Keratinocyte (primary cell): ENCODE measurements around the gene THTPA. TPM values are rescaled to one million over a fixed set of nuclear protein-coding genes. Genes with fewer than 3 reads are reported as not detected.

Experiments used
- DNase-seq: peaks from one replicate; pipeline ENCODE4 v3.0.0-alpha.2; 2011; ENCODE audit warnings: low read depth, missing footprints, low spot score
- FAIRE-seq: peaks from 2 replicates; lab custom pipeline; 2011; peaks lifted over from hg19 to GRCh38; lab: Jason Lieb, UNC
- H2AFZ ChIP-seq: 2 replicates; pipeline ENCODE4 v1.6.0; 2012; ENCODE audit warnings: low read length, control low read depth, inconsistent platforms; ENCODE audit not compliant: control insufficient read depth
- H3K27ac ChIP-seq: 2 replicates; pipeline ENCODE4 v1.5.1; 2011; ENCODE audit warnings: low read length; ENCODE audit not compliant: control insufficient read depth, insufficient read depth
- H3K27me3 ChIP-seq: 3 replicates; pipeline ENCODE4 v1.6.0; 2011; ENCODE audit warnings: low read length; ENCODE audit not compliant: control insufficient read depth, insufficient read depth; ENCODE audit errors: extremely low read depth
- H3K36me3 ChIP-seq, 2 experiments: 2 replicates in 1 of 2; 3 replicates in 1 of 2; pipeline ENCODE4 v1.5.1; 2011; ENCODE audit warnings: low read length in 2 of 2, mild to moderate bottlenecking in 1 of 2; ENCODE audit not compliant: control insufficient read depth in 2 of 2, insufficient read depth in 2 of 2; ENCODE audit errors: extremely low read depth in 1 of 2
- H3K4me1 ChIP-seq: 3 replicates; pipeline ENCODE4 v1.5.1; 2011; ENCODE audit warnings: low read length; ENCODE audit not compliant: control insufficient read depth, insufficient read depth; ENCODE audit errors: extremely low read depth
- H3K4me2 ChIP-seq: 3 replicates; pipeline ENCODE4 v1.6.0; 2011; ENCODE audit warnings: low read depth, low read length; ENCODE audit not compliant: control insufficient read depth, insufficient read depth; ENCODE audit errors: extremely low read depth
- H3K4me3 ChIP-seq, 3 experiments: fragments of 200-600 bp in 1 of 3; sonication (generic) in 1 of 3; 2 replicates in 2 of 3; 3 replicates in 1 of 3; pipeline ENCODE4 v1.5.1; 2011 to 2016; ENCODE audit warnings: low read length in 3 of 3, mild to moderate bottlenecking in 3 of 3, control low read depth in 2 of 3, inconsistent platforms in 1 of 3, low read depth in 1 of 3, mixed read lengths in 1 of 3, mixed run types in 1 of 3, moderate library complexity in 1 of 3; ENCODE audit not compliant: control insufficient read depth in 2 of 3, insufficient read depth in 2 of 3; ENCODE audit errors: extremely low read depth in 1 of 3
- H3K79me2 ChIP-seq: 2 replicates; pipeline ENCODE4 v1.6.0; 2012; ENCODE audit warnings: low read length; ENCODE audit not compliant: control insufficient read depth, insufficient read depth
- H3K9ac ChIP-seq: 3 replicates; pipeline ENCODE4 v1.6.0; 2011; ENCODE audit warnings: low read length; ENCODE audit not compliant: control insufficient read depth, insufficient read depth; ENCODE audit errors: extremely low read depth
- H3K9me1 ChIP-seq: 3 replicates; pipeline ENCODE4 v1.6.0; 2011; ENCODE audit warnings: low read length; ENCODE audit not compliant: control insufficient read depth, insufficient read depth; ENCODE audit errors: extremely low read depth
- H3K9me3 ChIP-seq: 2 replicates; pipeline ENCODE4 v1.5.1; 2012; ENCODE audit warnings: low read depth, low read length; ENCODE audit not compliant: control insufficient read depth
- H4K20me1 ChIP-seq: 3 replicates; pipeline ENCODE4 v1.6.0; 2011; ENCODE audit warnings: low read length; ENCODE audit not compliant: control insufficient read depth, insufficient read depth; ENCODE audit errors: extremely low read depth
- EZH2 ChIP-seq: IDR thresholded peaks from one replicate; pipeline ENCODE4 v1.6.1; 2012; ENCODE audit warnings: inconsistent platforms, mild to moderate bottlenecking, low read length, moderate library complexity
- dilution Hi-C: fragments of 300-500 bp; cut with MboI; formaldehyde crosslinking; loops from one replicate; pipeline ENCODE4 v1.7.0; 2020; ENCODE audit warnings: low sequenced_read_pairs; ENCODE audit not compliant: extremely low pct_ligation_motif_present
- polyA plus RNA-seq, 5 experiments: library from polyadenylated mRNA; depleted of rRNA in 3 of 5; stranded (reverse) in 3 of 5; stranded (forward) in 1 of 5; unstranded in 1 of 5; fragments of >200 nt; gene quantifications; 1 replicate in 1 of 5; 2 replicates in 3 of 5; 3 replicates in 1 of 5; pipeline versions ENCODE4 v1.2.1 to v1.2.3, GENCODE V29; 2011 to 2012; ENCODE audit warnings: missing spikeins in 2 of 5, low read depth in 1 of 5, low replicate concordance in 1 of 5
- TF ChIP-seq, protein P1 (sequence below), 3 experiments: IDR thresholded peaks in 1 of 3; conservative IDR thresholded peaks in 1 of 3; optimal IDR thresholded peaks in 1 of 3; 2 replicates in 2 of 3; 3 replicates in 1 of 3; pipeline versions ENCODE3 to v1.5.1; 2011; ENCODE audit warnings: low read length in 3 of 3, mild to moderate bottlenecking in 3 of 3, moderate library complexity in 2 of 3, control low read depth in 1 of 3, inconsistent platforms in 1 of 3; ENCODE audit not compliant: insufficient read depth in 2 of 3; ENCODE audit errors: extremely low read depth in 1 of 3

The THTPA gene
- polyA plus RNA-seq, 1 donor (not counting 4 experiments of a cell fraction or from before 2014, with no cell fraction given) = 3.2 TPM

DNA sequence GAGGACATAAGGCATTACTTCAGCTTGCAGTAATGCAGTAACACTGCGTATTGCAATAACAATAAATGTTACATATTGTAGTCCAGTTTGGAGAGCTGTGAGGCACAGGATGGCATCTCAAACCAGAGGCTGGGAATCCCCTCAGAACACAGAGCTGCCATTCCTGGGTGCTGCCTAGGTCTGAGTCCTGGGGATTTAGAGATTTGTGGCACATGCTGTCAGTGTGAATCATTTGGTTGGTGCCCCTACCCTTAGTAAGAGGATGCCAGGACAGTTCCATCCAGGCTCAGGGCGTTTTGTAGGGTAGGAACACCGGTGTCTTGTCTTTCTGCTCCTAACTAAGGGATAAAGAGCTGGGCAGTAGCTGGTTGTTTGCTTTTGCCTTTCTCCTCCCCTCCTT, 27.1 kb upstream of the THTPA start:
- Histone ChIP-seq H2AFZ (no peak overlapping the region), H3K27ac (no peak overlapping the region), H3K9me3 (no peaks in the 10 kb centered on the region), H3K4me1 (no peaks in the 10 kb centered on the region), H3K9ac (no peak overlapping the region), H3K79me2 (no peaks in the 10 kb centered on the region), H3K27me3 (no peaks in the 10 kb centered on the region), H4K20me1 (no peaks in the 10 kb centered on the region), H3K9me1 (no peaks in the 10 kb centered on the region), H3K4me2 (no peak overlapping the region), H3K4me3 (no peak overlapping the region), H3K36me3 (peaks cover 0 to 3% of the 10 kb centered on the region in 2 experiments)
- FAIRE-seq (no peak), DNase-seq (no peak)
- dilution Hi-C loops = no loop called here
- TF ChIP-seq, protein P1, sequence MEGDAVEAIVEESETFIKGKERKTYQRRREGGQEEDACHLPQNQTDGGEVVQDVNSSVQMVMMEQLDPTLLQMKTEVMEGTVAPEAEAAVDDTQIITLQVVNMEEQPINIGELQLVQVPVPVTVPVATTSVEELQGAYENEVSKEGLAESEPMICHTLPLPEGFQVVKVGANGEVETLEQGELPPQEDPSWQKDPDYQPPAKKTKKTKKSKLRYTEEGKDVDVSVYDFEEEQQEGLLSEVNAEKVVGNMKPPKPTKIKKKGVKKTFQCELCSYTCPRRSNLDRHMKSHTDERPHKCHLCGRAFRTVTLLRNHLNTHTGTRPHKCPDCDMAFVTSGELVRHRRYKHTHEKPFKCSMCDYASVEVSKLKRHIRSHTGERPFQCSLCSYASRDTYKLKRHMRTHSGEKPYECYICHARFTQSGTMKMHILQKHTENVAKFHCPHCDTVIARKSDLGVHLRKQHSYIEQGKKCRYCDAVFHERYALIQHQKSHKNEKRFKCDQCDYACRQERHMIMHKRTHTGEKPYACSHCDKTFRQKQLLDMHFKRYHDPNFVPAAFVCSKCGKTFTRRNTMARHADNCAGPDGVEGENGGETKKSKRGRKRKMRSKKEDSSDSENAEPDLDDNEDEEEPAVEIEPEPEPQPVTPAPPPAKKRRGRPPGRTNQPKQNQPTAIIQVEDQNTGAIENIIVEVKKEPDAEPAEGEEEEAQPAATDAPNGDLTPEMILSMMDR (optimal IDR thresholded peaks at IDR 0.05 in 1 of 3, IDR thresholded peaks at IDR 0.05 in 1 of 3, conservative IDR thresholded peaks at IDR 0.05 in 1 of 3; ENCODE audit: extremely low read depth in 1 of 3, insufficient read depth in 2 of 3, low read length in 3 of 3) = no peak
- TF ChIP-seq EZH2 = no peak

DNA sequence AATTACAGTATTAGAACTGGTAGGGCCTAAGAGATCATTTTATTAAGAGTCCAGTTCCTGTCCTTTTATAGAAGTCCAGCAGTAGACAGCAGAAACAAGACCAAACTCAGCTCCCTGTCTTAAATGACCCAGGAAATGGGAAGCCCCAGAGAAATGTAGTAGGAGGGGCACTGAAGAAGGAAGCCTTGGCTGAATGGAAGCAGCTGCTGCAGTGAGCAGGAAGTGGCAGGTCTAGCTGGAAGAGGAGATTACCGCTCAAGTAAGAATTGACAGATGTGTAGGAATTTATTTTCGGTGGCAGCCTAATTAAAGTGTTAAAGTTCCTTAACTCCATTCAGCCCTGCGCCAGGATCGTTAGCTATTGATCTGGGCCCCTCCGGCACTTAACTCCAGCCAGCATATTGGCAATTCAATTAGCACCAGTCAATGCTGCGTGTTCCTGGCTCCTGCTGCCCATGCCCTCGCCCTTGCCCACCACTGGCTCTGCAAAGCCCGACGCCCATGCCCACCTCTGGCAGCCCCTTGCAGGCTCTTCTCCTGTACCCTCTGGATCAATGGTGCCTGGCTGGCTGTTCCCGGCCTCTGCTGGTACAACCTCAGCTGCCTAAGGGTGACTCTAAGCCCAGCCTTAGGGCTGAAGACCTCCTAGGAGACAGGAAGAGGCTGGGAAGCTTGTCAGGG, 25.6 kb upstream of the THTPA start:
- Histone ChIP-seq H3K27me3 (no peaks in the 10 kb centered on the region), H2AFZ (no peak overlapping the region), H3K4me3 (no peak overlapping the region), H3K9me1 (no peaks in the 10 kb centered on the region), H3K27ac (no peak overlapping the region), H3K36me3 (peaks cover 0 to 1% of the 10 kb centered on the region in 2 experiments), H3K4me1 (no peaks in the 10 kb centered on the region), H3K9me3 (no peaks in the 10 kb centered on the region), H3K9ac (no peak overlapping the region), H3K4me2 (no peak overlapping the region), H4K20me1 (no peaks in the 10 kb centered on the region), H3K79me2 (no peaks in the 10 kb centered on the region)
- dilution Hi-C loops = no loop called here
- DNase-seq = no peak
- no peak for TF ChIP-seq EZH2
- TF ChIP-seq, protein P1 (optimal IDR thresholded peaks at IDR 0.05 in 1 of 3, IDR thresholded peaks at IDR 0.05 in 1 of 3, conservative IDR thresholded peaks at IDR 0.05 in 1 of 3; ENCODE audit: extremely low read depth in 1 of 3, insufficient read depth in 2 of 3, low read length in 3 of 3) = no peak
- FAIRE-seq = no peak
